NCI-H1092 treated with DMSO at 0.1 percent for 48 hours (cell line): ENCODE results near the gene KIF4B.
"Not testable (repeated sequence)": the region's sequence is repeated elsewhere in the genome, so short reads cannot be mapped to it uniquely, and the experiment has no call there.

ENCODE experiments used
- DNase-seq: peaks from one replicate; lab custom pipeline; 2025; lab: John Stamatoyannopoulos, UW

Gene KIF4B

DNA sequence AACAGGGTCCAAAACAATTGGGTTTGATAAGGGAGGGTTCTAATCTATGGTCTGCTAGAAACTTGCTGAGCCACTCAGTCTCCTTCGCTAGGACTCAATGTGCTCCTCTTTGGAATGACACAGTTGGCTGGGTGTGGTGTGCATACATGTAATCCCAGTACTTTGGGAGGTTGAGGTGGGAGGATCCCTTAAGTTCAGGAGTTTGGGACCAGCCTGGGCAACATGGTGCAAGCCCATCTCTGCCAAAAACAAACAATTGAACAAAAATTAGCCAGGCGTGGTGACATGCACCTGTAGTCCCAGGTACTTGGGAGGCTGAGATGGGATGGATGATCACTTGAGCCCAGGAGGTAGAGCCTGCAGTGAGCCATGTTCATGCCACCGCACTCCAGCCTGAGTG is 2.7 kb upstream of the KIF4B start:
- DNase-seq = no peak

DNA sequence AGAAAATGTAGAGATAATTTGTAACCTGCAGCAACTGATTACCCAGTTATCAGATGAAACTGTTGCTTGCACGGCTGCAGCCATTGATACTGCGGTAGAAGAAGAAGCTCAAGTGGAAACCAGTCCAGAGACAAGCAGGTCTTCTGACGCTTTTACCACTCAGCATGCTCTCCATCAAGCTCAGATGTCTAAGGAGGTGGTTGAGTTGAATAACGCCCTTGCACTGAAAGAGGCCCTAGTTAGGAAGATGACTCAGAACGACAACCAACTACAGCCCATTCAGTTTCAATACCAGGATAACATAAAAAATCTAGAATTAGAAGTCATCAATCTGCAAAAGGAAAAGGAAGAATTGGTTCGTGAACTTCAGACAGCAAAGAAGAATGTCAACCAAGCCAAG is 1.7 kb downstream of the KIF4B start:
- DNase-seq = no peak

DNA sequence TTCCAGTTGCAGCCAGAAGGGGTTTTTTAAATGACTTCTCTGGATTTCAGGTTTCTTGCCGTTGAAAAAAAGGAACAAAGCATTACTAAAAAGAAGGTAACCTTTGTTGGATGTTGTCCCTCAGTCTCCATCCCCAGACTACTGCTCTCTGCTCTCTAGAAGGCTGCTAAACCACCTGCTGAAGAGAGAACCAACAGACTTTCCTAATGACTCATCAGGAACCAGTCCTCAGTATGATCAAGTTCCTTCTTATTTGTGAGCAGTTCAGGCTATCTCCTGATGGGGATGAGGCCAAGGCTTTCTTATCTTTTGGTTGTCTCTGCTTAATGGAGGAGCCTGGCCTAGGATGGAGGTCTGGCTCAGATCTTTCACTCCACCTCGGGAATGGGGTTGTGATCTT is 4.1 kb downstream of the KIF4B start:
- no peak for DNase-seq

DNA sequence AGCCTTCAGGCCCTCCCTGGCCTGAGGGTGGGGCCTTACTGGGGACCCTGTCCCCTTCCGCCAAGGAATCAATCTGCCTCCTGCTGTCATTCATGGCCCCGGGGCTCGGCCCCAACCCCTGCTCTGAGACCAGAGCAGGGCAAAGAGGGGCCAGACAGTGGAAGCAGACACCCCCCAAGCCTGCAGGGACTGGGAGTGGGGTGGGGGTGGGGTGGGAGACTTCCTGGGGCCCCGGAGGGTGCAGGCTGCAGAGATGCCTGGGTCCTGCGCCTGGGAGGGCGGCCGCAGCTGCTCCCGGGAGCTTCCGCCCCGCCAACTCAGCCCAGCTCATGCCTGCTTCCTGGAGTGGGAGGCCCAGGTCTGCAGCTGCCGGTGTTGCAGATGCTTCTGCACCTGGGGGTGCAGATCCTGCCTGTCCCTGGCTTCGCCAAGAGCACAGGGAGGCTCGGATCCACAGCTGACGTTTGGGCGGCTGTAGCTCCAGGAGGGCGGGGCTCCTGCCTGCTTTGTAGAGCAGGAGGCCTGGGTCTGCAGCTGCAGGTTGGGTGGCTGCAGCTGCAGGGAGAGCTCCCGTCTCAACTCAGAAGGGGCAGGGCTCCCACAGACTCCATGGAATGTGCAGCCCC is 6.2 kb downstream of the KIF4B start:
- no peak for DNase-seq

DNA sequence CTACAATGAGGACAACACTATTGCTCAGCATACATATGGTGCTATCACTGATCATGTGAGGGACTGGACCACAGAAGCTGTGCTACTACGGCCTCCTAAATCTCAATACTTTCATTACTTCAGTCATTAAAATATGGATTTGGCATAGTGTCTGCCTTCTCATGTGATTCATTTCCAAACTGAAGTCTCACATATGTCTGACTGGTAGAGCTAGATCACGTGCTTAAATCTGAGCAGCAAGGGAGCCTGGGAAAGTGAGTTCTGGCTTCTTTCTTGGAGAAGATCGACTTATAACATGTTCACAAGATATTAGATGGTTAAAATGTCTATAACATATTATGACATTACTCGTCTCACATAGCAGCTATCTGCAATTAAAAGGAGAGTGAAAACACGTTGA is 8.3 kb downstream of the KIF4B start:
- no peak for DNase-seq

DNA sequence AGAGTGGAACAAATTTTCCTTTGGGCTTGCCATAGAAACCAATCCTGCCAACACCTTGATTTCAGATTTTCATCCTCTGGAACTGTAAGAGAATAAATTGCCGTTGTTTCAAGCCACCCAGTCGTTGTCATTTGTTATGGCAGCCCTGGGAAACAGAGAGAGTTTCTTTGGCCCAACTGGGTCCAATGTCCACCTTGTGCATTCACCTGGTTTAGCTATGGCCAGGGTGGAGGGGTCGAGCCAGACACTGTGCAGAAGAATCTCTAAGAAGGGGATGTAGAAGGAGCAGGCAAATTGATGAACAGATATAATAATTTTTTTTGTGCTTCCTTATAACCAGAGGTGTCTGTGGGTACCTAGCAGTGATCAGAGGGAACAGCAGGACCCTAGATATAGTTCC is 9.8 kb downstream of the KIF4B start:
- no peak for DNase-seq

DNA sequence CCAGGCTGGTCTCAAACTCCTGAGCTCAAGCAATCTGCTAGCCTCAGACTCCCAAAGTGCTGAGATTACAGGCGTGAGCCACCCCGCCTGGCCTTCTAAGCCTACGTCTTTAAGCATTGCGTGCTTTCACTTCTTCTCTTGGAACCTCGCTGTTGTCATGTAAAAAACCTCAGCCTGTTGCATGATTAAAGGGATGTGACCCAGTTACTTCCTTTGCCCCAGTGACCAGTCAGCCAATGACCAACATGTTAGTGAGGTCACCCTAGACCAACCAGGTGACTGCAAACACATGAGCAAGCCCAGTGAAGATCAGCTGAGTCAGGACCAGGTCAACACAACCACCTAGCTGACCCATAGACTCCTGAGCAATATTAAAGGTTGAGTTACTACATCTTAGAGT is 10.5 kb downstream of the KIF4B start:
- no peak for DNase-seq

DNA sequence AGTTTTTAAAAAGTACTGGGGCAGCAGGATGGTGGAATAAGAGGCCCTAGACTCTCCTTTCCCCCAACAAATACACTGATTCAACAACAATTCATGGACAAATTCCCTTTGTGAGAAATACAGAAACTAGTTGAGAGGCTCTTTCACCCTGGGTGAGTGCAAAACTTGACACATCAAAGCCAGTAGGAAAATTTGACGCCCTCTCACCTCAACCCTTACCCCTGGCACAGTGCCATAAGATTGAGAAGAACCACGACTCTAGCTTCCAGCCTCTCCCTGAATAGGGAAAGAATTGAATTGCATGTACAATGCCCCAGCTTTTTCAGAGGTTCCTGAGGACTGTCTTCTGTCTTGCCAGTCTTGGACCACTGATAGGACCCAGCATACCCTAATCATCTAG is 12.3 kb downstream of the KIF4B start:
- DNase-seq = no peak

DNA sequence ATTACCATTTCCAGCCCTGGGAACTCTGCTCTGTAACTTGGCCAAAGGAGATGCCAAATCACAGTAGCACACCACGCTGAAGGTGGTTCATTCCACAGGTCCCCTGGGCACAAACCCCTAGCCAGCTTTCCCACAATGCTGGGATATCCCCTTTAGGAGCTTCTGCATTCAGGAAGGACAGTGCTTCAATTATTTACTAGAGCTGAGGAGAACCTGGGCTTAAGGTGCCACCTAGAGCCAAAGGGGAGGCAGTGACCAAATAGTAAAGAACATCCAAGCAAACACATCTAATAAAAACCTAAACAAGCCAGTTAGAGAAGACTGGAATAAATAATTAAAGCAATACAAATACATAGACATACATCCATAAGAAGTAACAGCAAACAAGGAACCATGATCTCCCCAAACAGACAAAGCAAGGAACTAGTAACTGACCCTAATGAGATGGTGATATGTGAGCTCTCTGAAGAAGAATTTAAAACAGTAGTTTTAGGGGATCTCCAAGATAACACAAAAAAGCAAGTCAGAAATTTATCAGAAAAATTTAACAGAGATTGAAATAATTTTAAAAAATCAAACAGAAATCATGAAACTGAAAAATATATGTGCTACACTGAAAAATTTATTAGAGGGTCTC is 14.6 kb downstream of the KIF4B start:
- DNase-seq = peak; percentile 4

DNA sequence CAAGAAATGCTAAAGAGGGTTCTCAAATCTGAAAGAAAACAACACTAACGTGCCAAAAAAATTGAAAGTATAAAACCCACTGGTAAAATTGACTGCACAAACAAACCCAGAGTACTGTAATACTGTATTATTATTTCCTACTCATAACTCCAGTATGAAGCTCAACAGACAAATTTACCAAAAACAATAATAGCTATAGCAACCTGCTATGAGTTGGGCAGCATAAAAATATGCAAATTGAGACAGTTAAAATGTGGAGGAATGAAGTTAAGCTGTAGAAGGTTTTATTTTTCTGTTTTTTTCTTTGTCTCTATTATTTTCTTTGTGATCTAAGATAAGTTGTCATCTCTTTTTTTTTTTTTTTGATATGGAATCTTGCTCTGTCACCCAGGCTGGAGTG is 15.7 kb downstream of the KIF4B start:
- no peak for DNase-seq

DNA sequence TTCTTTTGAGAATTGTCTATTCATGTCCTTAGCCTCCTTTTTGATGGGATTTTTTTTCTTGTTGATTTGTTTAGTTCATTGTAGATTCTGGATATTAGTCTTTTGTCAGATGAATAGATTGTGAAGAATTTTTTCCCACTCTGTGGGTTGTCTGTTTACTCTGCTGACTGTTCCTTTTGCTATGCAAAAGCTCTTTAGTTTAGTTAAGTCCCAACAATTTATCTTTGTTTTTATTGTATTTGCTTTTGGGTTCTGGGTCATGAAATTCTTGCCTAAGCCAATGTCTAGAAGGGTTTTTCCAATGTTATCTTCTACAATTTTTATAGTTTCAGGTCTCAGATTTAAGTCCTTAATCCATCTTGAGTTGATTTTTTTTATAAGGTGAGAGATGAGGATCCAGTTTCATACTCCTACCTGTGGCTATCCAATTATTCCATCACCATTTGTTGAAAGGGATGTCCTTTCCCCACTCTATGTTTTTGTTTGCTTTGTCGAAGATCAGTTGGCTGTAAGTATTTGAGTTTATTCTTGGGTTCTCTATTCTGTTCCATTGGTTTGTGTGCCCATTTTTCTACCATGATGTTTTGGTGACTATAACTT is 20.7 kb downstream of the KIF4B start:
- not testable (repeated sequence) for DNase-seq

DNA sequence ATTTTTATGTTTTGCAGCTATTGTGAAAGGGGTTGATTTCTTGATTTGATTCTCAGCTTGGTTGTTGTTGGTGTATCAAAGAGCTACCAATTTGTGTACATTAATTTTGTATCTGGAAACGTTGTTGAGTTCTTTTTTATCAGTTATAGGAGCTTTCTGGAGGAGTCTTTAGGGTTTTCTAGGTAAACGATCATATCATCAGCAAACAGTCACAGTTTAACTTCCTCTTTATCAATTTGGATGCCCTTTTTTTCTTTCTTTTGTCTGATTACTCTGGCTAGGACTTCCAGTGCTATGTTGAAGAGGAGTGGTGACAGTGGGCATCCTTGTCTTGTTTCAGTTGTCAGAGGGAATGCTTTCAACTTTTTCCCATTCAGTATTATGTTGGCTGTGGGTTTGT is 21.5 kb downstream of the KIF4B start:
- not testable (repeated sequence) for DNase-seq

DNA sequence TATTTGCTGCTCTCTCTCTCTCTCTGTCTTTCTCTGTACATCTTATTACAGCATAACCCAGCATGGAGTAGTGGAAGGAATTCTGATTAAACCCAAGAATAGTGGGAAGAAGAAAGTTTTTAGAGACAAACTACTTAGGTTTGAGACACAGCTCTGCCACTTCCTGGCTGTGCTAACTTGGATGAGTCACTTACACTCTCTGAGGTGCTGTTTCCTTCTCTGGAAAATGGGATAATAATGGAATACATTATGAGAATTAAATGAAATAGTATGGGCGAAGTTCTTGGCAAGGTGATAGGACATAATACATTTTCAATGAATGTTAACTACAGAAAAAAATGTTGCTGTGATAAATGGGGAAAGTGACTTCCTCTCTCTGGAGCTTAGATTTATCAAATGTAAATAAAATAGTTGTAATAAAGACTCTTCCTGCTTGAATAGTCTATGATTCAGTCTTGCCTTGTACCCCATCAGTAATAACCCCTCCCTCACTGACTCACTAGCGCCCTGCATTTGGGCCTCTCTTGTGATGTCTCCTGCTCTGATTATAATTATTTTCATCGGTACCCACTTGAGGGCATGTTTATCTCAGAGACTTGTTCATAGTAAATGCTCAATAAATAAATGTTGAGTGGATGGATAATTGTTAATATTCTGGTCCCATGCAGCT is 27.6 kb downstream of the KIF4B start:
- no peak for DNase-seq

DNA sequence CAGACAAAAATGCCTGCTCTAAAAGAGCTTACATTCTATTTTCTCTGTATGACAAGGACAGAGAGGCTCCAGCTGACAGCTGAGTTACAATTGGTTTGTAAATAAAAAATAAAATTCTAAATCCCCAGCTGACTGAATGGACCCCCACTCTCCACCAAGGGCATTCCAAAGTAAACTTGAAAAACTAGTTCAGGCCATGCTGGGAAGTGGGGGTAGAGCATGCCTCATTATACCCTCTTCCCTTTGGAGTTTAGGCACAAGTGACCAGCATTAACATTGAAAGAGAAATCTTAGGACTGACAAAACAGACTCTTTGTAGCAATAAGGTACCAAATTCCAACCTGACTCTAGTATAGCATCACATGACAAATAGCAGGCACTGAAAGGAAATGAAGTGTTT is 31.0 kb downstream of the KIF4B start:
- no peak for DNase-seq

DNA sequence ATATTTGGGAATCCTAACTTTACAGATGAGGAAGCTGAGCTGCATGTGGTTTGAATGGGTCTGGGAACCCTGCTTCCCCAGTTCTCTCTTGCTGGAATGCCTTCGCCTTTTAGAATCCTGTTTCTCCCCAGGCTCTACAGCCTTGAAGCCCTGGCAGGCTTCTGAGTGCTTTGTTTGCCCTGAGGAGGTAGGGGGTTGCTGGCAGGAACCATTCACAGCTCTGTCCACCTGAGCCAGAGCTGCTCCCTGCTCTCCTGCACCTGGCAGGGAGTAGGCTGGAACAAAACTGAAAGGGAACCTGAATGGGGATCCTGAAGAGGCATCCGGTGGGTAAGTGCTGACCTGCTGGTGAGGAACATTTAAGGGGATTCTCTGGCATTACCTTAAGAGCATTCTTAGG is 33.0 kb downstream of the KIF4B start:
- peak; percentile 2 for DNase-seq

DNA sequence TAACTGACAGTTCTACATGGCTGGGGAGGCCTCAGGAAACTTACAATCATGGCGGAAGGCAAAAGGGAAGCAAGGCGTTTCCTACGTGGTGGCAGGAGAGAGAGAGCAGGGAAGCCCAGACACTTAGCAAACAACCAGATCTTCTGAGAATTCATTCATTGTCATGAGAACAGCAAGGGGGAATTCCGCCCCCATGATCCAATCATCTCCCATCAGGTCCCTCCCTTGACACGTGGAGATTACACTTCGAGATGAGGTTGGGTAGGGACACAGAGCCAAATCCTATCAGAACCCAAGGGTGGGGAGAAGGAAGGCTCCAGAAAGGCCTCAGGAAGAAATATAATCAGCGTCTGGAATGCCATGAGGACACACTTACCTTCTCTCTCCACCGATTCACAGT is 34.3 kb downstream of the KIF4B start:
- DNase-seq = no peak

DNA sequence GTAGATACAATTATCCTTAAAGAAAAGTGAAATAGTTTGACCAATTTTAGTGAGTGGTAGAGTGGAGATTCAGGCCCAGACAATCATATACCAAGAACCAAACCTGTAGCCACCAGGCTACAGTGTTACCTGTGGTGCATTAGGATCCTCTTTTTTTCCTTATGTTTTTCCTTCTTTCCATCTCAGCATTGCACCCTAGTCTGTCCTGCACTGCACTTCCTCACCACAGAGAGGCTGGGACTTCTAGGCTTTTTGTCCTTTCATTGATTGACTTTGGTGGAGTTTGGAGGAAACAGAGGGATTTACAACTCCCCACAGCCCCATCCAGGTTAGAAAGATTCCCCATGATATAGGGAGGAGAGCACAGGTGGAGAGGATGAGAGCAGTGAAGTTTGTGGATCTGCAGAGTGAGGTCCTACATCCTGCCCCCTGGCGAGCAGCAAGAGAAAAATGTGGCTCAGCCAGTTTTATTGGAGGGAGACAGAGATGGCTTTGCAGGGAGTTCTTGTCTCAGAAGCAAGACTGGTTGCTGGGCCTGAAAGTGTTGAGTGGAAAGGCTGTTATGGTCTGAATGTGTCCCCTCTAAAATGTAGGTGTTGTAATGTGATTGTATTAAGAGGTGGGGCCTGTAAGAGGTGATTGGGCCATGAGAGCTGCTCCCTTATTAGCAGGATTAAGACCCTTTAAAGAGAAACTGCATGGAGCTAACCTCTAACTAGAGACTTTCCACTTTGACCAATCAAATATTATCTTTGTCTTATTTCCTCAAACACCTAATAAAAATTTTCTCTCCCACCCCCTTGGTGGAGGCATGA is 36.2 kb downstream of the KIF4B start:
- no peak for DNase-seq

DNA sequence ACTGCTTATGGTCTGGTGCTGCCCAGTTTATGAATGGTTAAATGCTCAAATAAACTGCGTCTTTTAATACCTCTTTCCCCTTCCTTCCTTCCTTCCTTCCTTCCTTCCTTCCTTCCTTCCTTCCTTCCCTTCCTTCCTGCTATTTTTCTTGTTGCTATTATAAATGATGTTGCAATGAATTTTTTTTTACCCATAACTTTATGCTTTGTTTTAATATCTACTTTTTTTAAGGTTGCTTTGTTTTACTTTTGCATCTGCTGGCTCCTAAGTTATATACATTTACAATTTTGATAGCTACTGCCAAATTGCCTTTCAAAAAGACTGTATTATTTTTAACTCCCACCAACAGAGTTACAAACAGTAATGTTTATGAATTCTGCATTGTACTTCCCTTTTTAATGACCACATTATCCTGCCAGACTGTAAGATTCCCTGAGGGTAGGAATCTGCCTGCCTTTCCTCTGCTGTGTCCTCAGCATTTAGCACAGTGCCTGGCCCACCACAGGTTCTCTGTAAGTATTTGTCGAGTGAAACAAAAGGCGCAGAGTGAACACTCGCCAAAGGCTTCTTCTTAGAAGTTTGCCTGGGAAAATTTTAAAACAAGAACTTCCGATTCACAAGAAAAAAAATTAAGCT is 36.9 kb downstream of the KIF4B start:
- DNase-seq = no peak

DNA sequence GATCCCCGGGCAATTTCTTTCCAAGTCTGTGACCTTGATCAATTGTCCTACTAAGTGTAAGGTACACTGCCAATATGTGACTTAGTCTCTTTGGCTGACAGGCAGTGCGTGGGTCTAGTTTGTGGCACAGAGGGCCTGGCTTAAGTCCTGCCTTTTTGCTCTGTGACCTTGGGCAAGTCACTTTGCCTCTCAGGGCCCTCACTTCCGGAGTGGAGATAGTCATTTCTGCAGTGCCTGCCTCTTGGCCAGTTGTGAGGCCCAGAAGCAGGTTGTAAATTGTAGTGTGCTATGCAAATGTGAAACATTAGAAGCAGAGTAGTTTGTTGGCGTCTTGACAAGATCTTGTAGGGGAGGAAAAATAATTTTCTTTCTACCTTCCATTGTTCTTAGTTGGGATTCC is 39.0 kb downstream of the KIF4B start:
- no peak for DNase-seq

DNA sequence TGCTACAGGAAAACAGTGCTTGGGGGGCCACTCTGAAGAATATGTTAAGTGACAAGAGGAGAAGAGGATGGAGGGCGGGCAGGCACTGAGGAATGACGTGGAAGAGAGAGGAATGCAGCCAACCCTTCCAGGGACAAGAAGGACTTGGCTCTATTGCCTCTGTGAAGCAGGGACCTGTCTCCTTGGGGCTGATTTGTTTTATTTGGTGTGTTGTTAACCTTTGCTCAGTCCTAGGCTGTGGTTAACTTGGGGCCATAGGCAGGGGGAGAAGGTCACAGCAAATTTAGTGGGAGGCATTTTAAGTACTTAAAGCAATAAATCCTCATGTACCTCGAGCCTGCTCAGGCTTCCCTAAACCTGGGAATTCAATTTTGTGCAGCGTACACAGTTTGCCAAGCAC is 39.9 kb downstream of the KIF4B start:
- no peak for DNase-seq

DNA sequence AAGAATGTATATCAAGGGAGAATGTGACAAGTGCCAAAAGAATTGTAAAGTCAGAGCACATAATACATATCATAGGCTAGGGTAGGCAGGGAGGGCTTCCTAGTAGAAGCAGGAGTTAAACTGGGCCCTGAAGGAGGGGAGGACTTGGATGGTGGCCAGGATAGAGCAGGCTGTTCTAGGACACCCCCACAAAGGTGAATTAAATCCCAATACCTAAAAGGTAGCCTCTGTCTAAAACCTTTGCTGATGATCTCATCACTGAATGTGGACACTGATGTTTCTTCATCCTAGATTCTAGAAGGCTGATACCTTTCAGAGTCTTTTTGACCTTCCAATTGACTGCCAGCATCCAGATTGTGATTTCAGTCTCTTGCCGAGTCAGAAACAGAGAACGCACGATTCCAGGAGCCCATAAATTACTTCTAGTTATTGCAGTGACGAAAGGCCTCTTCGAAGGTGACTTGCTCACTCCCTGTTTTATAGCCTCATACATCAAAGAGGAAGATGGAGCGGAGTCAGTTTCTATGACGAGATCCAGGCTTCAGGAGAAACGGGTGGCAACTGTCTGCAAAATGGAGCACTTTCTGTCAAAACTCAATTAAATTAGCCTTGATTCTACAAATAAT is 43.2 kb downstream of the KIF4B start:
- DNase-seq = no peak

DNA sequence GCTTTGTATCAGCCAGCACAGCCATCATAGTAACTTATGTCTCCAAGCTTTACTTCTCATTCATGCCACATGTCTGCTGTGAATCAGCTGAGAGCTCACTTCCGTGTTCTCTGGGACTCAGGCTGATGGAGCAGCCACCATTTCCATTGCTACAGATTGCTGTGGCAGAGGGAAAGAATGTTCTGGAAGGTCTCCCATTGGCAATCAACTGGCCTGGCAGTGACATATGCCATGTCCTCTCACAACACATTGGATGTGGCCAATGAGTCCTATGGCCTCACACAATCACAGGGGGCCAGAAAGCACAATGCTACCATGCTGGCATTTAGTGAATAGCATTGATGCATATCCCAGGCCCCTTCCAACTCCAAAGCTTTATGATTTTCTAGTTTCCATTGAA is 44.1 kb downstream of the KIF4B start:
- no peak for DNase-seq
